HCT116 (cell line): ENCODE results near the gene IBA57.

Source experiments
- CTCF ChIP-seq, 3 experiments: fragments of 200-600 bp in 1 of 3; sonication (generic) in 1 of 3; IDR thresholded peaks in 2 of 3; conservative IDR thresholded peaks in 1 of 3; 2 replicates each; pipeline ENCODE4 v1.5.1; 2012 to 2017; ENCODE audit warnings: low read depth in 2 of 3, low read length in 2 of 3, antibody characterized with exemption in 1 of 3, borderline replicate concordance in 1 of 3, control low read depth in 1 of 3, mild to moderate bottlenecking in 1 of 3, mixed read lengths in 1 of 3, mixed run types in 1 of 3, moderate library complexity in 1 of 3; ENCODE audit not compliant: insufficient read depth in 1 of 3
- MAX ChIP-seq: IDR thresholded peaks from 2 replicates; pipeline ENCODE4 v1.6.1; 2012
- POLR2A ChIP-seq: IDR thresholded peaks from 2 replicates; pipeline ENCODE4 v1.7.0; 2011; ENCODE audit warnings: borderline replicate concordance; ENCODE audit not compliant: insufficient read depth, insufficient read length; ENCODE audit errors: extremely low read depth
- POLR2AphosphoS5 ChIP-seq: IDR thresholded peaks from 2 replicates; pipeline ENCODE4 v1.6.1; 2011; ENCODE audit warnings: mild to moderate bottlenecking, low read depth, low read length, moderate library complexity
- SP1 ChIP-seq: IDR thresholded peaks from 2 replicates; pipeline ENCODE4 v1.6.1; 2012; ENCODE audit warnings: low read depth
- SRF ChIP-seq: IDR thresholded peaks from 2 replicates; pipeline ENCODE4 v1.6.1; 2012; ENCODE audit warnings: low read depth

GRCh38 chr1:228165372-228166169, at the start of gene IBA57:
- TF ChIP-seq POLR2AphosphoS5 (peak; percentile 88), POLR2A (peak; percentile 64), SP1 (peak; percentile 74), SRF (no peak; the same call in 1 of the 2 replicates), CTCF (IDR thresholded peaks at IDR 0.05 in 2 of 3, conservative IDR thresholded peaks at IDR 0.05 in 1 of 3; ENCODE audit: borderline replicate concordance in 1 of 3, insufficient read depth in 1 of 3, low read depth in 2 of 3, low read length in 2 of 3) (peak; percentile 40 to 85 (median 75); a peak in 4 of 6 replicates), MAX (peak; percentile 86)
